Skin of body (tissue), 2 donors: ENCODE data around the gene ATXN1. TPM values are rescaled to one million over a fixed set of nuclear protein-coding genes. Genes with fewer than 3 reads are reported as not detected.

Experiments
- DNase-seq: peaks from one replicate; lab custom pipeline; 2025; lab: John Stamatoyannopoulos, UW
- total RNA-seq: library from RNA; depleted of rRNA; stranded (reverse); fragments of >200 nt; gene quantifications from one replicate; pipeline ENCODE4 v1.2.3, GENCODE V29; 2014

The ATXN1 gene
- total RNA-seq, 1 donor from 2014 or later = 52.6 TPM

DNA sequence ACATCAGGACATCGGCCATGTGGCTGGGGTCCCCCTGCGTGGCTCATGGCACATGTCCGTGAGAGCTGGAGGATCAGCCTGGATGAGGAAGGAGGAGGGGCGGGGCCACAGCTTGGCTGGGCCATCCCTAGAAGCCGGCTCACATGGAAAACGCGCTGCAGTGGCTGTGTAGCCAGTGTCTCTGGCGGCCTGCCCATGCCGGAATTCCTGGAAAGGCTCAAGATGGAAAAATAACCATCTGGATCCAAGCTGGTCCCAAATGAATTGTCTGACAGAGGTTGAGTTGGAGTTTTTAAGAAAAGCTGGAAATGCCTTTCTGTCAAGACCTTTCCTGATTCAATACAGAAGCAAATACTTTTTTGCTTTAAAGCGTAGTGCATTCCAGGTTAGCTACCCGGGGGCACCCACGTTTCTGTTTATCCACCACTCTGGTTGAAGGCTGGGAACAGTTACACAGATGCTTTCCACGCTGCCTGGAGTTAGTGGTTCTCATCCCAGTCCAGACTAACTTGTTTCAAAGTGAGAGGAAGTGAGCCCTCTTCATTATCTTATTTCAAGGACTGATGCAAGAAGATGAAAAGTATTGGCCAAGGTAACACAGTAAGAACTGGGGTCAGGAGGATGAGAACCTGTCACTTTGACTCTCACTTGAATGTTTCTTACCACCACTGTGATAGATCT lies 423.8 kb downstream of the ATXN1 start:
- DNase-seq = peak; percentile 96

DNA sequence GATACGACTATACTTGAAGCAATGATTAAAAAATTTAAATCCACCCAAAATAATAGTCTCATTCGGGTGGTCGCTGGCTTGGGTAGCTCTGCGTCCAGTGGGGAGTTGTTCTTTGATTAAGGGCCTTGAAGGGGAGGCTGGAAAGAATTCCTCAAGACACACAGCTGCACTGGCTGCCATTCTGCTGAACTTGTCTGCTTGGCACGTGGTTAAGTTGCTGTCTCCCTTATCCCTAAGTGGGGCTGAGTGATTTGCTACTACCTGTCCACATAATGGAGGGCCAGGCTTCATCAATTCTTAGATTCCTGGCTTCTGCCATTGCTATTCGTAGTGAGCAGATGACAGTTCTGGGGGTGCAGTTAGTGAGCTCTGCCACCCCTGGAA lies 424.4 kb downstream of the ATXN1 start:
- peak; percentile 77 for DNase-seq

DNA sequence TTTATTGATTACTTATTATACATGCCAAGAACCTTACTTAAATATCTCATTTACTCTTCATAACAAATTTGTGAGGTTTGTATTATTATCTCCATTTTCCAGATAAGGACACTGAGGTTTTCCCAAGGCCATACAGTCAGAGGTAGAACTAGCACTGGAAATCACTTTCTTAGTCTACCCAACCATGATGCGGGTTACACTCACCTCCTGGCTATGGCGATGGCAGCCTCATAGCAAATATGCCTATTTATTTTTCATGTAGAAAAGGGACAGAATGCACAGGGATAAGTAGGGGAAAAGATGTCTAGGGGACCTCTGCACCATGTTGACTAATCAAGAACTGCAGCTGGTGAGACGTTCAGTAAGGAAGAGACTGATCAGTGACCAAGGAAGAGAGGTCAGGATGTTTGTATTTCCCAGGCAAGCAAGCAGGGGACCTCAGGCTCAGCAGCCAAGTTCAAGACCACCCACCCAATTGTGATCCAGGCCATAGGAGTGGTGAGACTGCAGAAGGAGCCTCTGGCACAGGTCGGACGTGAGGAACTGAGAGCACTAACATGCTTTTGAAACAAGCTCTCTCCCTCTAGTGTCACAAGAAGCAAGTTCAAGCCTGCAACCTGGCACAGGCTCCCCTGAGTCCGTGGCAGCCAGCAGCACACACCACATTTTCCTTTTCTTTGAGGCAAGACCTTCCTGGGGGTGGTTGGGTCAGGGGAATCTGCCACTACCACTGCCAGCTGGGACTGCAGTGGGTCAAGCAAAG lies 425.0 kb downstream of the ATXN1 start:
- peak; percentile 47 for DNase-seq

DNA sequence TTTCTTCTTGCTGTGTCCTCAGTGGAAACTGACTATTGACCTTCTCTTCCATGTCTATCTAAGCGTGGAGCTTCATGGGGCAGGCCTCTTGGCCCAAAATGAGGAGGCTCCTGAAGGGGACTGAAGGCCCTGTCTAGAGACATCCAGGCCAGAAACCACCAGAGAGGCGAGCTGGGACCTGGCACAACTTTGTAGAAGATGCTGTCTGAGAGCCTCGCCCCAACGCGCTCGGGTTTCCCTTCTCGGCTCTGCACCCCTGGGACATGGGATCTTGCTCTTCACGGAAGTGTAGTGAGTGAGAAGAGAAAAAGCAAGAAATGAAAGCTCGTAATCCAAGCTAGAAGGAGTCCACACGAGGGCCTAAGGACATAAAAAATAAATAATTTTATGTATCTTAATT lies 426.1 kb downstream of the ATXN1 start:
- no peak for DNase-seq

GRCh38 chr6:16334671-16335070 lies 426.6 kb downstream of the ATXN1 start:
- peak; percentile 68 for DNase-seq

DNA sequence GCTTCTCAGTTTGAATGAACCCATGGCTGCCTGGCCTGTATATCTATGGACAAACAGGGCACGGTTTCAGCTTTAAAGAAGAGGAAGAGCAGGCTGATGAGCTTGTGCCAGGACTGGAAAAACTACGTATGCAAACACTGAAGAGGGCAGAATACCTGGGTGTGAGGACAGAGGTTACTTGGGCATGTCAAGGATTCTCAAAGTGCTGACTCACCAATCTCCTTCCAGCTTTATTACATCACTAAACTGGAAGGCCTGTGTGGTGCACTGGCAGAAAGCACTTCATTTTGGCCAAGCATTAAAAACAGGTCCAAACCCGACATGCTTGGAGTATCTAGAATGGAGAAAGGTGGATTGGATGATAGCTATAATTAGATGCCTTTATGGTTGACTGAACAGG lies 427.7 kb downstream of the ATXN1 start:
- no peak for DNase-seq

GRCh38 chr6:16332175-16332542 lies 429.1 kb downstream of the ATXN1 start:
- DNase-seq = peak; percentile 75

DNA sequence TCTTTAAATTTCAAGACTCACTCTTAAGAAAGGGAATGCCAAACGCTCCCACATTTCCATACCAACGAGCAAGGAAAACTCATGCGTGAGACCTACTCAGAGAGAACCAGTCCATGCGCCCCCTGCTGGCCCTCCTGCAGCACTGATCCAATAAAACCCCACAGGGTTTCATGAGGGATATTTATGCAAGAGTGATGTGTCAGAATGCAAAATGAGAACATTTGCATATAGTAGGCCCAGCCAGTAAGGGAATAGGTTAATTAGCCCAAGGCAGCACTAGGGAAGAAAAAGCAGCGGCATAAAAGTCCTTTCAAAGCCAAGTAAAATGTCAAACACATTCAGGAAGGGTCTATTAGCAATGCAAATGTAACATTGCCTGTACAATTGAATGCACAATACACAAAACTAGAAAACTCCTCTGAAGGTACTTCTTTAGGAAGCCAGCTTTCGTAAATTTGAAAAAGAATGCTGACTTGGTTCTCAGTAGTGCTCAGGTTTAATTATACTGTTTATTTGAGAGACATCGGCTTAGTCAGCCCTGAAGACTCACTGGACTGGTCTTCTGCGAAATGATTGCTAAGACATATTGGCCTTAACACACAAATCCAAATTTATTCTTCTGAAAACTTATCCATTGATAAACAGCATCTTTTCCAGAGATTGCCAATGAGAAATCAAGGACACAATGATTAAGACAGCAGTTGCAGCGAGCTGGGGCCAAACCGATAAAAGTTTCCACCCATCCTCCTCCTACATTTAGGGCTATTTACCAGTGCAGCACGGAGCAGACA lies 429.7 kb downstream of the ATXN1 start:
- DNase-seq = peak; percentile 54

DNA sequence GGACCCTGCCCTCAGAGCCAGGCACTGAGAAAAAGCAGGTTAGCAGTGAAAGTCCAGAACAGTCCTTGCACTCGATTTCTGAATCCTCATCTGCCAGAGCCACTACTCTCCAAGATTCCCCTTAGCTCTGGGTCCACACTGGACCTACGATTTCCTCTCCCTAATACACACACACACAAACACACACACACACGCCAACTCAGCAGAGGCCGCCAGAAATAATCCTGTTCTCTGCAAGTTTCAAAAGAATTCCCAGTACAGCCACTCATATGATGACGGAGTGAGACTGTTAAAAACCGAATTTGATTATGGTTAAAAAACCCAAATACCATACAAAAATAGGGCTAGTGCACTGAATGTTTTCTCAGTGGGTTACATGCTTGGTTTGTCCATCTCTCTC lies 432.0 kb downstream of the ATXN1 start:
- DNase-seq = no peak

DNA sequence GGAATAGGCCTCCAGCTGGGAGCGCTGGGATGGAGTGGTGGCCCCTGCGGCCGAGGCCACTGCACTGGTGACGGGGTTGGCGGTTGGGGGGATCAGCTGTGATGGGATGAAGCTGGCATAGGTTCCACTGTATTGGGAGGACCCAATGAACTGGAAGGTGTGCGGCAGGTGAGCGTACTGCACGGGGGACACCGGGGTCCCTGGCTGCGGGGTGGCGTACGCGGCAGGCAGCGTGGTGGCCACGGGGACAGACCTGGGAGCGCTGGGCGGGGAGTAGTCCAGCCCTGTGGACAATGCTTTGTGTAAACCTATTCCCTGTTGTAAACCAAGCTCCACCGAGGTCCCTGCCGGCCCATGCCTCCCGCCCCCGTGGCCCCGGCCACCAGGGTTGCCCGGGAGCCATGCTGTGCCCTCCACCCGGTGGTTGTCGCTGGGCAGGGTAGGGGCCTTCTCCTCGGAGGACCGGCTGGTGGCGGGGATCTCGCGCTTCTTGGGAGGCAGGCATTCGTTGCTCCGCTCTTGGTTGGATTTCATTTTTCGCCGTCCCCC lies 433.4 kb downstream of the ATXN1 start:
- no peak for DNase-seq

DNA sequence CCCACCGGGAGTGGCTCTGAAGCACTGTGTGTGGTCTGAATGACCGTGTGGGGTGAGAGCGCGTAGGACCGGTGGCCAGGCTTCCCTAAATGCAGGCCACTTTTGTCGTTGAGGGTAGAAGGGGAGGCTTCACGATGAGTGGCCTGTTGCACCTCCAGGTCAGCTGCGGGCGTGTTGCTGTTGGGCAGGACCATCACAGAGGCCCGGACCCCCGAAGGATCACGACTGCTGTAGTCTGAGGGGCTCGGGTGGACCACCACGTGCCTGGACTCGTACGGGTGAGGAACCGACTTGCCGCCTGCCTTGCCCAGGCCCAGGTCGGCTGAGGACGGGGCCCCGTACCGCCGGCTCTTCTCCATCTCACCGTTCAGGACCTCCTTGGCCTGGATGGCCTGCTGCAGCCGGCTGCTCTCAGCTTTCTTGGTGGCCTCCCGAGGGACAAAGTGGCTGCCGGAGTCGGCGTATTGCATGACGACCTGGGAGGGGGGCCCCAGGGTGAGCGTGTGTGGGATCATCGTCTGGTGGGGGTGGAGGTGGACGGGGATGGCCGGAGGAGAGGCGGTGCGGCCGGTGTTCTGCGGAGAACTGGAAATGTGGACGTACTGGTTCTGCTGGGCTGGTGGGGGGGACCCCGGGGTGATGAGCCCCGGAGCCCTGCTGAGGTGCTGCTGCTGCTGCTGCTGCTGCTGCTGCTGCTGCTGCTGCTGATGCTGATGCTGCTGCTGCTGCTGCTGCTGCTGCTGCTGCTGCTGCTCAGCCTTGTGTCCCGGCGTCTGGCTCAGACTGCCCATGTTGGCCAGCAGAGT lies 434.1 kb downstream of the ATXN1 start:
- no peak for DNase-seq

DNA sequence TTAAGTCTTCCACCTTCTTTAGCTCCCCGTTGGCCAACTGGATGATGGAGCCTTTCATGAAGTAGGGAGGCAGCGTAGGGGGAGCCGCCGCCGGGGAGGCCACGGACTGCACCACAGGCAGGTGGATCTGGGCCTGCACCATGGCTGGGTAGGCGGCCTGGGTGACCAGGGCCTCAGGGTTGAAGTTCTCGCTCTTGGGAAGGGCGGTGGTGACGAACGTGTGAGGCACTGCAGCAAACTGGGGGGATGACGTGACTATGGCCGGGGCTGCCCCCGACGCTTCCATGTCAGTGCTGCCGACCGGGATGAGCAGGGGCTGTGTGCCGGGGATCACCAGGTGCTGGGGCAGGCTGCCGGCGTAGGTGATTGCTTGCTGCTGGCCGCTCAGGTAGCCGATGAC lies 434.7 kb downstream of the ATXN1 start:
- no peak for DNase-seq

DNA sequence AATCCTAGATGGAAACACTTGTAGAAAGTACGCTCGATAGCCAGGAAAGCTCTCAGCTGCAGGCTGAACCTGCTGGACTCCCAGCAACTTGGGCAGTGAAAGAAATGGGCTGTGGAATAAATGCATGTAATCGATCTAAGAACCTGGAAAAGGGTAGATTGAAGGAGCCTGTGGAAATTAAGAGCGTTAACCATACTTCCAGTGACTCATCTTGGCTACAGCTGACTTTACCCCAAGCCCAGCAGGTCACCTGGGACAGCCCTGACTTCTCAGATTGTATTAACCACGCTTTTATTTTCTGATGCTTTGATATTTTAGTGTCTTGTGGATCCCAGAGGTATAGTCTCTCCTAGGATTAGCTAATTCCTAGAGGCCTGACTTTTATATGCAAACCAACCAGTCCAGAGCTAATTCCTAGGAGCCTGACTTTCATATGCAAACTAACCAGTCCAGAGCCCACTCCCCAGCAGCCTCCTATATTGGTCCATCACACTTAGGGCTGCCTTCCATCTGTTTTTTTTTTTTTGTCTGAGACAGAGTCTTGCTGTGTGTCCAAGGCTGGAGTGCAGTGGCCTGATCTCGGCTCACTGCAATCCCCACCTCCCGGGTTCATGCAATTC lies 436.5 kb downstream of the ATXN1 start:
- DNase-seq = no peak

DNA sequence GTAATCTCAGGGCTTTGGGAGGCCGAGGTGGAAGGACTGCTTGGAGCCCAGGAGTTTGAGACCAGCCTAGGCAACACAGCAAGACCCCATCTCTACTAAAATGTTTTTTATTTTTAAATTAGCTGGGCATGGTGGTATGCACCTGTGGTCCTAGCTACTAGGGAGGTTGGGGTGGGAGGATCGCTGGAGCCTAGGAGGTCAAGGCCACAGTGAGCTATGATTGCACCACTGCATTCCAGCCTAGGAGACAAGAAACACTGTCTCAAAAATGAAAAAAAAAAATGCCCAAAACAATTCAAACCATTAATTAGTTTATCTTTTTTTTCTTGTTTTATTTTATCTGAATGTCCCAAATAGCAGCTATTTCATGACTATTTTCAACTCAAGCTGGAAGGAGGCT lies 437.1 kb downstream of the ATXN1 start:
- no peak for DNase-seq

DNA sequence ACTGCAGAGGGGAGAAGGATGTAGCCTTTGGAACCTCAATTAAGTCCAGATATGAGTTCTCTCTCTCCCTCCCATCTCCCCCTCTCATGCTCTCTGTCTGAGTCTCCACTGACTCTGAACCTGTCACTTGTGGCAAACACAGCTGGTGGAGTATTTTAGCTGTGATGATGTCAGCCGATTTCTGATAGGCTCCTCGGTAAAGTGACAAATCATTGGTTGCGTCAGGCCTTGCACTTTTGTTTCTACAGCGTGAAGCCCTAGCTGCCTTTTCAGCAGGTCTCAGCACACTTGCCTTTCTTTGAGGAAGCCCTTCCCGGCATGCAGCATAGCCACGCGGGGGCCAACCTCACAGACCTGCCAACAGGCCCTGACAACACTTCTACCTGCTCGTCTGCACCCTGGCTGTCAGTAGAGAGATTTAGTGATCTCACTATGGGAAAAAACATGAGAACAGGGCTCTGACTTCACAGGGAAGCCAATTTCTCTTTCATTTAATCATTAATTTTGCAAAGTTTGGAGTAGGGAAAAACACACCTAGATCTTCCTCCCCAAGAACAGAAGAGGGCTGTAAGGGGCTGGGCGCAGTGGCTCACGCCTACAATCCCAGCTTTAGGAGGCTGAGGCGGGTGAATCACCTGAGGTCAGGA lies 438.5 kb downstream of the ATXN1 start:
- peak; percentile 86 for DNase-seq

DNA sequence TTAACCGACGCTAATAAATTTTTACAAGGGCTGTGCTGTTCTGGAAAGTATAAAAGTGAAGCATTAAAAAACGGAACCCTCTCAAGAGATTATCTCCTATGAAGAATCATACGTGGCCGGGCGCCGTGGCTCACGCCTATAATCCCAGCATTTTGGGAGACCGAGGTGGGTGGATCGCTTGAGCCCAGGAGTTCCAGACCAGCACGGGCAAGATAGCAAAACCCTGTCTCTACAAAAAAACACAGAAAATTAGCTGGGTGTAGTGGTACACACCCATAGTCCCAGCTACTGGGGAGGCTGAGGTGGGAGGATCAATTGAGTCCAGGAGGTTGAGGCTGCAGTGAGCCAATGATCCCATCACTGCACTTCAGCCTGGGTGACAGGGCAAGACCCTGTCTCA lies 439.4 kb downstream of the ATXN1 start:
- DNase-seq = no peak

DNA sequence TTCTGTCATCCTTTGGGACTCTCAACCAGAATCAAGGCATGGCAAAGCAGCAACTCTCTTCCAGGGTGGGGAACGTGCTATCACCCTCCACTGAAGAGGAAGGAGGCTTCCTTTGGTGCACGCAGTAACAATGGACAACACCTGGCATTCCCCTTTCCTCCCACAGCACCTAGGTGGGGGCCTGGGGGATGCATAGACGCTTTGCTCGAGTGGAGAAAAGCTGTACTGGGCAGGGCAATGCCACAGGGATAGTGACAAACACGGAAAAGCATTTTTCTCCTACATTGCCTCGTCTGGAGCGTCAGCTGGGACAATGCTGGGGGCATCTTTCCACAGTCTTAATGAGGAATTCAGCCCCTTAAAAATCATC lies 439.9 kb downstream of the ATXN1 start:
- no peak for DNase-seq

GRCh38 chr6:16320533-16321340 lies 440.5 kb downstream of the ATXN1 start:
- DNase-seq = no peak

- DNase-seq = peak; percentile 87
Observed at GRCh38 chr6:16319813-16320532, 441.3 kb downstream of the ATXN1 start.
